Thyroid gland (tissue), 4 donors: ENCODE results near the gene DIPK1C.

Experiments used
- POLR2A ChIP-seq, 2 donors: fragments of 450-650 bp; IDR thresholded peaks; one replicate each; pipeline ENCODE4 v1.6.1; 2017; ENCODE audit warnings: antibody characterized with exemption in 2 of 2, mild to moderate bottlenecking in 2 of 2, moderate library complexity in 1 of 2
- TF ChIP-seq, protein P1 (sequence below), 6 experiments: fragments of 200-600 bp in 3 of 6; fragments of 450-650 bp in 3 of 6; sonication (generic) in 3 of 6; IDR thresholded peaks; one replicate each; pipeline ENCODE4 v1.5.1; 2016 to 2019; ENCODE audit warnings: antibody characterized with exemption in 6 of 6, mild to moderate bottlenecking in 2 of 6, inconsistent platforms in 1 of 6, moderate library complexity in 1 of 6

DNA sequence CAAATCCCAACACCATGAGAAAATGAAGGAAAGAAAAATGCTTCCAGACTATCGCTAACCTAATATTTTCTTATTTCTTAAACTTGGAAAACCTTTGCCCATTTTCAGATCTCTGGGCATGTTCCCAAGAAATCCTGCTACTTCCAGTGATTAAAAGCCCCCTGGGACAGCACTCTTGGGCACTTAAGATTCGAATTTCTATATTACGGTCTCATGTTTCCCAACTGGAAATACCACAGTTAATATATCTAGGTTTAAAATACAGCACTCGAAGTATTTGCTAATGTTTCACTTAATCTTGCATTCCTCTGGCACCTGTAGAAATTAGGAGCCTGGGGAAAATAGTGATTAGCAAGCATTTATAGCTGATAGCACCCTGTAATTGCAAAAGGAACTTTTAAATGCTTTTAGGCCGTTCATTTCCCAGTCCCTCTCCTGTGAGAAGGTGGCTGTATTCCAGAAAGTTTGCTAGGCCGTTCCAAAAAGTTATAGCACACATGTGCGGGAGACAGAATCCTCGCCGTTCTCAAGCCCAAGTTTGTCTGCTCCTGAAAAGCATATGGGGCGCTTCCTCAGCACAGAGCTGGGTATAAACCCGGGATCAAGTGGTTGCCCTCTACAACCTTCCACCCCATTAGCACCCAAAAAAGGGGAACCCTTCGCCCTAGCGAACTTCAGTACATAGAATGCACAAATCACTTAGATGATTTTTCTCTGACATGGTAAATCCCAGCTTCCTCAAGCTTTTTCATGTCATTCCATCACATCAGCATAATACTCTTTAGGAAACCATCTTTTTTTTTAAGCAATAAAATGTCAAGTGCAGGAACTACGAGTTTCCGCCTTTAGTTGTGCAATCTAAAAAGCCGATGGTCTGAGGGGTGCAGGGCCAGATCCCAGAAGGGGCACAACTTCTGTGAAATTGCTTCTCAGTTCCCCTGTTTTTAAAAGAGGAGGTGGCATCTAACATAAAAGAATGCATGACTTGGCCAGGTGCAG lies 60.6 kb downstream of the DIPK1C start:
- TF ChIP-seq, protein P1, sequence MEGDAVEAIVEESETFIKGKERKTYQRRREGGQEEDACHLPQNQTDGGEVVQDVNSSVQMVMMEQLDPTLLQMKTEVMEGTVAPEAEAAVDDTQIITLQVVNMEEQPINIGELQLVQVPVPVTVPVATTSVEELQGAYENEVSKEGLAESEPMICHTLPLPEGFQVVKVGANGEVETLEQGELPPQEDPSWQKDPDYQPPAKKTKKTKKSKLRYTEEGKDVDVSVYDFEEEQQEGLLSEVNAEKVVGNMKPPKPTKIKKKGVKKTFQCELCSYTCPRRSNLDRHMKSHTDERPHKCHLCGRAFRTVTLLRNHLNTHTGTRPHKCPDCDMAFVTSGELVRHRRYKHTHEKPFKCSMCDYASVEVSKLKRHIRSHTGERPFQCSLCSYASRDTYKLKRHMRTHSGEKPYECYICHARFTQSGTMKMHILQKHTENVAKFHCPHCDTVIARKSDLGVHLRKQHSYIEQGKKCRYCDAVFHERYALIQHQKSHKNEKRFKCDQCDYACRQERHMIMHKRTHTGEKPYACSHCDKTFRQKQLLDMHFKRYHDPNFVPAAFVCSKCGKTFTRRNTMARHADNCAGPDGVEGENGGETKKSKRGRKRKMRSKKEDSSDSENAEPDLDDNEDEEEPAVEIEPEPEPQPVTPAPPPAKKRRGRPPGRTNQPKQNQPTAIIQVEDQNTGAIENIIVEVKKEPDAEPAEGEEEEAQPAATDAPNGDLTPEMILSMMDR (IDR thresholded peaks at IDR 0.05), result no peak
- TF ChIP-seq POLR2A (IDR thresholded peaks at IDR 0.05), result no peak
